NCI-H2196 (cell line): Measurements from ENCODE around the gene EIPR1.

ENCODE experiments used
- DNase-seq: peaks from one replicate; lab custom pipeline; 2025; ENCODE audit not compliant: unreplicated experiment; lab: John Stamatoyannopoulos, UW

The EIPR1 gene

DNA sequence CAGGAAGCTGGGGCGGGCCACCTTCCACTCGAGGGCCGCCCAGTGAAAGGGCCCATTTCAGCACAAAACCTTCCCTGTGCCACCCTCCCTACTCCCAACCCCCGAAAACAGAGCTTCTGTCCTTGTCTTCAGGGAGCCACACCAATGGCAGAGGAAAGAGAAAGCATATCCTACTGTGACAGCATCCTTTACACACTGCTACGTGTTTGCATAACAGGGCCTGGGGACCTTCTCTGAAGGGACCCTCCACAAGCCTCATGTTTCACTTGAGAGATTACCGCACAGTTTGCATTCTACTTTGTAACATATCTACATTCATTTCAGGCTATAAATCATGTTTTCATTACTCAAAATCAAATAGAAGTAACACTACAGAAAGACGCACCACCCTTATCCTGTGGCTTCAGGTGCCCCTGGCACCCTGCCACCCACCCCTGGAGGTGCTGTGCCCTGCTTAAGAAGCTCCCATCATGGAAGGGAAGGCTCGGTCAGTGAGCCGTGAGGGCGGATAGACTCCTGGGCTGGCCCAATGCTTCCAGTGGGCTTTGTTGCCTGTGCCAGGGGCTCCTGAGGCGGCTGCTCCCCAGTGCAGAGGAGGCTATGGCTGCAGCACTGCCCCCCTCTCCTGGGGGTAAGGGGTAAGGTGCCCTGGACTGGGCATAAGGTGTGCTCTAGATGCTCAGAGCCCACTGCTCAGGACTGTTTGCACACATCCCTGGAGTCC lies 52.0 kb downstream of the EIPR1 start:
- DNase-seq = no peak

DNA sequence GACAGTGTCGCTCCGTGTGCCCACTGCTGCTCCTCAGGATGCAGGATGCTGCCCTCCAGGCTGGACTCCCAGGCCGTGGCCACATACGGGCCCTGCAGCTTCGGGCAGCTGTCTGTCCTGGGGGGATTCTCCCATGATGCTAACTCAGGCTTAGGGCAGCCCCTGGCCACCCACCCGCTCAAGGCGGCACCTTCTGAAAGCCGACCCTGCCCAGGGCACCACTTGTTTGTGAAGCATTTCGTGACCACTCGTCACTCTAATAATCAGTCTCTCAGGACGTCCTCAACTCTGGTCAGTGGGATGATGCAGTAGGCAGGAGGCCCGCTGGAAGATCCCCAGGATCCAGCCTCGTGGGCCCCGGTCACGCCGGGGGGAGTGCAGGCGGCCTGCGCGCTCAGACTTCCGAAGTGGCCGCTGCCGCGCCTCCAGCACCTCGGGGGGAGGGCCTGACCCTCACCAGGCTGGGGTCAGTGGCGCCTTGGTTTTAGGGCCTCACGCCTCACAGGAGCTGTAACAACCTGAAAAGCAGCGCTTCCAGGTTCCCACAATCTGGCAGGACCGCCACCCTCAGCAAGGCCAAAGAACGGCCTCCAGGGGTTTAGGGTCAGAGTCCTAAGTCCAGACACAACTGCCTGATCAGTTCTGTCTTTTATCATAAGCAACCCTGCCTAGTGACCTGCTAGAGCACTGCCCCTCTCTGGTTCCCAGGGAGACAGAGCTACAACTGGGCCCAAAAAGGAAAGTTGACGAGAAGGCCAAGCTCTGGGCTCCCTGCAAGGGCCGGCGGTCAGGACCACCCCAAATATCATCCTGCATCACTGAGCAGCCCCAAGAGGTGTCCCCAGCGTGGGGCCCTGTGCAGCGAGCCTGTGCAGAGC lies 53.0 kb downstream of the EIPR1 start:
- DNase-seq = no peak

GRCh38 chr2:3324036-3324386 lies 53.6 kb downstream of the EIPR1 start:
- DNase-seq = no peak

DNA sequence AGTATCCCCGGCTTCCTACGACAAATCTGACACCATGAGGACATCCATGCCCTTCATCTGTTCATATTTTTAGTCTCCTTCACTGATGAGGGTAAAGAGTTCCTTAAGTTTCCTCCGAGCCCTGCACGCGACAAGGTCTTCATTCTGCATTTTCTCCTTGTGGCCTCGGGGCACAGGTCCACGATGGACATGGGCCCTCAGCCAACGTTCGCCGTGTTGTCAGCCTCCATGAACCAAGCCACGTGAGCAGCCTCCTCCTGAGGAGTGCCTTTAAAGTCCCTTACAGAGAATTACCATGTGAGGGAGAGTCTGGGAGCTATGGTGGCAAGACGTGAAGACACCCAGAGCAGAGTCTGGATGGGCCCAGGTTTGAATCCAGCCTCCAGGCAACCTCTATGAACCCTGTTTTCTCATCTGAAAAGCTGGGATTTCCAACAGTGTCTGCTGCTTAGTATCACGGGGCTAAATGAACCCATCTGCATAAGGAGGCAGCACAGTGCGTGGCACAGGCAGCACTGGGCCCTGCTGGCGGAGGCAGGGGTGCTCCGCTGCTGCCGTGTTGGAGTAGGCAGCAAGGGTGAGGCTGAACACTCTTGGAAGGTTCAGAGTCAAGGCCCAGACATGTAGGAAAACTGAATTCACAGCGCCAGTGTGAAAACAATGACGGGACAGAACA lies 54.1 kb downstream of the EIPR1 start:
- no peak for DNase-seq

DNA sequence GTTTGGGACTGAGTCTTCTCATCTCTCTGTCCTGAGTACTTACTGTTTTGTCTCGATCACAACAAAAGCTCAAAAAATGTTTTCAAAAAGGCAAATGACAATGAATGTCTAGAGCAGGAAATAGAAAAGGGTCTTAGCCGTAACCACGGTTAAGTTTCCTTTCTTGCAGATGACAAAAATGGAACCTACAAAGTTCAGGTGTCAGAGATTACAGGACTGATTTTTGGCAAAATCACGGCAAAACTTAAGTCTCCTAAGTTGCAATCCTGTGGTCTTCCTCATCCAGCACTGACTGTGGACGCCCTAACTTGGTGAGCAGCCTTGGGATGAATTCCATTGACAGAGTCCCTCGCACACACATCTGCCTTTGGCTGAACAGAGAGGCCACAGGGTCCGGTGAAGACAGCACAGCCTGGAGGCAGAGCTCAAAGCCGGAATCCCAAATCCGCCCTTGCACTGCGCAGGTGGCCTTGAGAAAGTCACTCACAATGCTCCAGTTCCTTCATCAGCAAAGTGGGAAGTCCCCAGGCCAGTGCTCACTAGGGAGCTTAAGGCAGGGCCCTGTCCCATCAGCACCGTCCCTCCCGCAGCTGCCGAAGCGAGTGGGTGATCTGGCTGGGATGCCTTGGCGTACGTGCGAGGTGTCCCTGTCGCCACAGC lies 55.2 kb downstream of the EIPR1 start:
- DNase-seq = no peak

- no peak for DNase-seq
Measured at GRCh38 chr2:3321825-3322224, 55.8 kb downstream of the EIPR1 start.

- no peak for DNase-seq
Measured at GRCh38 chr2:3320910-3321605, 56.6 kb downstream of the EIPR1 start.

GRCh38 chr2:3319745-3320566 lies 57.7 kb downstream of the EIPR1 start:
- no peak for DNase-seq

- DNase-seq = no peak
Measured at GRCh38 chr2:3319134-3319533, 58.5 kb downstream of the EIPR1 start.

DNA sequence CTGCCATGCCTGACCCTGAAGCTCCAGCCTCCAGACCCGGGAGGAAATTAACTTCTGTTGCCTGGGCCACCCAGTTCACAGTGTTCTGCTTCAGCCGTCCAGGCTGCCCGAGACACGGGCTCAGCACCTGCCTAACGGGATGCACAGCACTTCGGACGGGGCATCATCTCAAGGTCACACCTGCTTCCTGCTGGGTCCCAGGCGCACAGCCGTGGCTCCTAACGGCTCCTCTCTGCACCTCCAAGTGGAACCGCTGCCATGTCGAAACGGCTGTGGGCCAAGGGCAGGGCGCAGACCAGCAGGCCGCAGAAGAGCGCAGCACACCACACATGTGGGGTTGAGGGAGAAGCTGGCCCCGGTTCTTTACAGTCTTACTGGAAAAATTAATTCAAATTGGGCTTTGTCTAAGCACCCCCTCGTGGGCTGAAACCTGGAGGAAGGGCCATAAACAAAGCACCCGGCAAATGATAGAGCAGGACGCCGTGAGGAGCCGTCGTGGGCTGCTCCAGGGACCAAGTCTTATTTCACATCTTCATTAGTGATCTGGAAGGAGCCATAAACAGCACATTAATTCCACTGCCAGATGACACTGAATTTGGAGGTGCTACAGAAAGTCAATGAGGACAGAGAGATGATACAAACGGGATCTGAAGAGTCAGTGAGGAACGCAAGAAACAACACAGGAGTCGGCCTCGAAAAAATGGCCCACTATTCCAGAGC lies 59.6 kb downstream of the EIPR1 start:
- no peak for DNase-seq

DNA sequence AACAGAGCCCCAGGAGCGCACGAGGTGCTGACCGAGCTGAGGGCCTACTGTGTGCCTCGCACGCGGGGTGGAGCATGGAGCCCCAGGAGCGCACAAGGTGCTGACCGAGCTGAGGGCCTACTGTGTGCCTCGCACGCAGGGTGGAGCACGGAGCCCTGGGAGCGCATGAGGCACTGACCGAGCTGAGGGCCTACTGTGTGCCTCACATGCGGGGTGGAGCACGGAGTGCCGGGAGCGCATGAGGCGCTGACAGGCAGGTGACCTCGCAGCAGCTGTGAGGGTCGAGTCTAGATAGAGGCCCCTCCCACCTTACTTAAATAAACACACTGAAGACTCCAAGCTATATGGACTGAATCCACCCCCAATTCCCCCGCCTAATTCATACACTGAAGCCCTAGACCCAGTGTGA lies 60.3 kb downstream of the EIPR1 start:
- DNase-seq = no peak

DNA sequence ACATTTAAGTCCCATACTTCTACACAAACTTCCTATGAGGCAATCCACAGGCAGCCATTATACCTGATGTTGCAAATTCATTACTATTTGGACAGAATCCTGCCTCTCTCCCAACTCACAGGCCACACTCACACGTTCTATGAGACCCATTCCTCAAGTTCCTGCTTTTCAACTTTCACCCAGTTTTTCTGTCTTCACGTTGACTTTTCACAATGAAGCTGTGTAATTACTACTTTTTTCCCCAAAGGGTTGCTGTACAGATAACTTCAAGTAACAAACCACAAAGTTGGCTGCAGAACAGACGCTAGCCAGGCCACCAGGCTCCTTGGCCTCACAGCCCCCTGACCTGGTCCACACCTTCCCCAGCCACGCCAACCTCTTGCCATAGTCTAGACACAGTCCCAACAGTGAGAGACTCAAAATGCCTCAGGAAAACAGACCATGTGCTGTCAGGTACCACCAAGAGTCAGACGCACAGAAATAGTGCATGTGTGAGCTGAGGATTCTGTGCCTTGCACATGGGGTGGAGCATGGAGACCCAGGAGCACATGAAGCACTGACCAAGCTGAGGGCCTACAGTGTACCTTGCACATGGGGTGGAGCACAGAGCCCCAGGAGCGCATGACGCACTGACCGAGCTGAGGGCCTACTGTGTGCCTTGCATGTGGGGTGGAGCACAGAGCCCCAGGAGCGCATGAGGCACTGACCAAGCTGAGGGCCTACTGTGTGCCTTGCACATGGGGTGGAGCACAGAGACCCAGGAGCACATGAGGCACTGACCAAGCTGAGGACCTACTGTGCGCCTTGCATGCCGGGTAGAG lies 61.0 kb downstream of the EIPR1 start:
- DNase-seq = no peak

DNA sequence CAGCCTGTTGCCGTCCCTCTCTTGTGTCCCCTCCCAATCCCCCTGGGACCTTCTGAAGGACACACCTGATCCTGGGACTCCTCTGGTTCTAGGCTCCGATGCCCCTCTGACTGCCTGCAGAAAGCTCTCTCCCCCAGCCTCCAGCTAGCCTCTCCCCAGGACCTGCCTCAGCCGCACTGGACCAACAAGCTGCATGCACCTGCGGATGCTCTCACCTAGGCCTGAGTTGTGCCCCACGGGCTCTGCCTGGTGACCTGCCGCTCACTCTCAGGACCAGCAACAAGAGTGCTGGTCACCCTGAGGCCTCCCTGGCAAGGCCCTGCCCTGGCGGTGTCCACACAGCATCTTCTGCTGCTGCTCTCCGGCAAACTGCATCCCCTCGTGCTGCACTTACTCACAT lies 63.0 kb downstream of the EIPR1 start:
- no peak for DNase-seq

DNA sequence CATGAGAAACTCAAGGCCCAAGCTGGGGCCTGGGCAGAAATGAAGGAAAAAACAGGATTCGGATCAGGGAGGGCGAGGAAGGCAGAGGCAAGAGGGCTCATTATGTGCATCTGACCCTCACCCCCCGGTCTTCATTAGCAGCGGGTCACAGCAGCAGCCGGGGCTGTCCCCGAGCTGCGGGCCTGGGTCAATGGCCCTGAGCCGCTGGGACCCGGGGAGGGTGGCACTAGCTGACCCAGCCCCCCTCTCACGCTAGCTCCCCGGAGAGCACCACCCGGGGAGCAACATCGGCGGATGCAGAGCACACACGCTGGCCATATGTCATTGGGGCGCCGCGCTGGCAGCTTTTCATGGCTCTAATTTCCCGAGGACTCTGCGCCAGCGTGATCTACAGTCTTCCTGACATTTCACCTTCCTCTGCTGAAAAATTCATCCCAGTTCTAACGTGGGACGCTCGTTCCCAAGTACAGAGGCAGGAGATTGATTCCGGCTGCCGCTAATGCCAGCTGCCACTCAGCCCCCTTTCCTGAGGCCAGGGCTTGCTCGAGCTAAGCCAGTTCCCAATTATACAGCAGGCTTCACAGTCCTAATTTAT lies 63.7 kb downstream of the EIPR1 start:
- DNase-seq = no peak

DNA sequence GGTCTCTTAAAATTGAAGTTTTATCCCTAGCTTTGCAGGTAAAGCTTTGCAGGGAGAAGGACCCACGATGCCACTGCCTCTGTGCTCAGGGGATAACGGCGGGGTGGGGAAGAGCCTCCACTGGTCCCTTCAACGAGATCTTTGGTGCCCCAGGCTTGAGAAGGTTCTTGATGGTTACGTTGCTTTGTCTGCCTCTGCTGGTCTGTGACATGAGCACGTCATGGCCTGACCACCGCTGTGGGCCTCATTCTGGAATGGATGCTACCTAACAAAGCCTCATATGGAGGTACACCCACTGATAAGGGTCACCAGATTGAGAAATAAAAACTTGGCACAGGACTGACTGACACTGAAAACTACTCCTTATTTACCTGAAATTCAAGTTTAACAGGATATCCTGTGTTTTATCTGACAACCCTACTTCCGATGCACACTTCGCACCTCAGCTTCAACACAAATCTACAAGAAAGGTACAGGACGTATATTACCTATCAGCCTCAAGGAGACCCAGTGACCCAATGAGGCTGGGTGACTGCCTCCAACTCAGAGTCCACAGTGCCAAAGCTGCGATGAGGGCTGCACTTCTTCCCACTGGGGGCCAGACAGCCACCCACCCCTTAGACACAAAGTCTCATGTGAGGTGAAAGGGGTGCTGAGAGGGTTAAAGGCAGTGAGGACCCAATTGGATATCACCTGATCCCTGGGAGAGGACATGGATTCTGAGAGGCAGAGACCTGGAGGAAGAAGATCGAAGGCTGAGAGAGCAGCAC lies 64.9 kb downstream of the EIPR1 start:
- no peak for DNase-seq

DNA sequence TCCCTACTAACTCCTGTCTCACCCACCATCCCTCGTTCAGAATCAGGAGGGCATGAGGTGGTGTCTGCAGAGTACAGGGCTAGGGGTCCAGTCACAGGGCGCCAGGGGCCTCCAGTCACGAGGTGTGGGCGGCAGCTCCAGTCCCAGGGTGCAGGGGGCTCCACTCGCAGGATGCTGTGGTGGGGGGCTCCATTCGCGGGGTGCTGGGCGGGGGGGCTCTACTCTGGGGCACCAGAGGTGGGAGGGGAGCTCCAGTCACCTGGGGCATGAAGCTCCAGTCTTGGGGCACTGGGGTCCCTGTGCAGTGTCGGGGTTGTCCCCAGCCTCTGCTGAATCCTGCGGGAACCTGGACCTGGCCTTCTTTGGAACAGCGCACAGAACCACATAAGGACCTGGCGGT lies 66.0 kb downstream of the EIPR1 start:
- no peak for DNase-seq
